Kidney epithelial cell (primary cell): ENCODE measurements around the gene ZNF48. TPM values are rescaled to one million over a fixed set of nuclear protein-coding genes. Genes with fewer than 3 reads are reported as not detected.

Source experiments
- DNase-seq: peaks from one replicate; pipeline ENCODE4 v3.0.0-alpha.2; 2010; ENCODE audit warnings: low read depth
- H3K27me3 ChIP-seq: 2 replicates; pipeline ENCODE4 v1.6.0; 2011; ENCODE audit warnings: low read length; ENCODE audit not compliant: control insufficient read depth, insufficient read depth
- H3K36me3 ChIP-seq: 2 replicates; pipeline ENCODE4 v1.5.1; 2011; ENCODE audit warnings: low read length; ENCODE audit not compliant: control insufficient read depth, insufficient read depth
- H3K4me3 ChIP-seq: 2 replicates; pipeline ENCODE4 v1.5.1; 2011; ENCODE audit warnings: low read depth, mild to moderate bottlenecking, control low read depth, low read length
- total RNA-seq: library from RNA; depleted of rRNA; stranded (reverse); fragments of >200 nt; gene quantifications from 2 replicates; pipeline ENCODE4 v1.2.3, GENCODE V29; 2015
- TF ChIP-seq, protein P1 (sequence below): IDR thresholded peaks from 2 replicates; pipeline ENCODE4 v1.5.1; 2011; ENCODE audit warnings: mild to moderate bottlenecking, moderate library complexity, low read length, control low read depth, inconsistent platforms; ENCODE audit not compliant: insufficient read depth, poor library complexity, severe bottlenecking

The ZNF48 gene
- total RNA-seq, 1 donor from 2014 or later, result 24.4 TPM

- TF ChIP-seq, protein P1, sequence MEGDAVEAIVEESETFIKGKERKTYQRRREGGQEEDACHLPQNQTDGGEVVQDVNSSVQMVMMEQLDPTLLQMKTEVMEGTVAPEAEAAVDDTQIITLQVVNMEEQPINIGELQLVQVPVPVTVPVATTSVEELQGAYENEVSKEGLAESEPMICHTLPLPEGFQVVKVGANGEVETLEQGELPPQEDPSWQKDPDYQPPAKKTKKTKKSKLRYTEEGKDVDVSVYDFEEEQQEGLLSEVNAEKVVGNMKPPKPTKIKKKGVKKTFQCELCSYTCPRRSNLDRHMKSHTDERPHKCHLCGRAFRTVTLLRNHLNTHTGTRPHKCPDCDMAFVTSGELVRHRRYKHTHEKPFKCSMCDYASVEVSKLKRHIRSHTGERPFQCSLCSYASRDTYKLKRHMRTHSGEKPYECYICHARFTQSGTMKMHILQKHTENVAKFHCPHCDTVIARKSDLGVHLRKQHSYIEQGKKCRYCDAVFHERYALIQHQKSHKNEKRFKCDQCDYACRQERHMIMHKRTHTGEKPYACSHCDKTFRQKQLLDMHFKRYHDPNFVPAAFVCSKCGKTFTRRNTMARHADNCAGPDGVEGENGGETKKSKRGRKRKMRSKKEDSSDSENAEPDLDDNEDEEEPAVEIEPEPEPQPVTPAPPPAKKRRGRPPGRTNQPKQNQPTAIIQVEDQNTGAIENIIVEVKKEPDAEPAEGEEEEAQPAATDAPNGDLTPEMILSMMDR, result no peak
- Histone ChIP-seq H3K27me3 (no peaks in the 10 kb centered on the region), H3K36me3 (peaks cover 1% of the 10 kb centered on the region), H3K4me3 (no peak overlapping the region)
- DNase-seq, result no peak
Observed at GRCh38 chr16:30365200-30365599, 30.0 kb upstream of the ZNF48 start.

DNA sequence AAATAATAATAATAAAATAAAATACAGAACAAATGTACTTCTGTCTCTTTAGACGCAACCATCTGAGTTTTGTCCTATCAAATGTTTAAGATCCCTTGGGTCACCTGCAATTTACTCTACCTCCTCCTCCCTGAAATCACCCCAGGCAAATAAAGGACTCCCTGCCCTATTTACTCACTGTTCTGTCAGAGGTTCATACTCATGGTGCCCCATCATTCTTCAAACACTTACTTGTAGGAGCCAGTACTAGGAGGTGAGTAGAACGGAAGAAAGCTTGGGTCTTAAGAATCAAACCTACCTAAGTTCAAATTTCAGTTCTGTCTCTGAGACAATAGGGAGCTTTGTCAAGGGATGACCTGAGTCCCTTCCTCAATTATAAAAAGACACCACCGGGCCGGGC lies 28.7 kb upstream of the ZNF48 start:
- no peak overlapping the region for H3K4me3 ChIP-seq
- H3K27me3 ChIP-seq, result no peaks in the 10 kb centered on the region
- peaks cover 1% of the 10 kb centered on the region for H3K36me3 ChIP-seq
- TF ChIP-seq, protein P1, result no peak
- no peak for DNase-seq

DNA sequence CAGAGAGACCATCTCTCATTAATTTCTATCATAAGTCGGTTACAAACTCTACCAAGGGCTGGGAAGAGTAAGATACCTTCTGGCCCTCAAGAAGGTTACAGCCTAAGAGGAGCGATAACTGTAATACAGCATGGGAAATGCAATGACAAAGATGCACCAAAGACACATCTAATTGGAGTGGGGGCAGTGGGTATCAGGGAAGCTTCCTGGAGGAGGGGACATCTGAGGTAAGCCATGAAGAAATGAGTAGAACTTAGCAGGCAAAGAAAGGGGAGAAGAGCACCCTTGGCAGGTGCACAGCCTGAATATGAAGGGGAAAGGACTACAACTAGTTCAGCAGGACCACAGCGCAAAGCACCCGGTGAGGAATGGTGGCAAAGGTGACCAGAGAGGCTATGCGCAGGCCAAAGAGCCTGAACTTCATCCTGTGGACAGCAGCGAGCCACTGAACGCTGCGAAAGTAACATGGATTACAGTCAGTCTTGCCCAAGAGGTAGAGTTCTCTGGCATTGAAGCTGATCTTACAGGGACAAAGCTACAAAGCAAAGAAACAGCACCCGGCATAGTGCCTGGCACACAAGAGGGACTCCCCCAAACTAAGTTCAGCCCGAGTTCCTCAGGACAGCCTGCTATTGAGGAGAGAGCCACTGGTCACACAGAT lies 27.7 kb upstream of the ZNF48 start:
- TF ChIP-seq, protein P1, result no peak
- Histone ChIP-seq H3K36me3 (peaks cover 1% of the 10 kb centered on the region), H3K4me3 (peak overlapping the region; percentile 78), H3K27me3 (no peaks in the 10 kb centered on the region)
- DNase-seq, result no peak

DNA sequence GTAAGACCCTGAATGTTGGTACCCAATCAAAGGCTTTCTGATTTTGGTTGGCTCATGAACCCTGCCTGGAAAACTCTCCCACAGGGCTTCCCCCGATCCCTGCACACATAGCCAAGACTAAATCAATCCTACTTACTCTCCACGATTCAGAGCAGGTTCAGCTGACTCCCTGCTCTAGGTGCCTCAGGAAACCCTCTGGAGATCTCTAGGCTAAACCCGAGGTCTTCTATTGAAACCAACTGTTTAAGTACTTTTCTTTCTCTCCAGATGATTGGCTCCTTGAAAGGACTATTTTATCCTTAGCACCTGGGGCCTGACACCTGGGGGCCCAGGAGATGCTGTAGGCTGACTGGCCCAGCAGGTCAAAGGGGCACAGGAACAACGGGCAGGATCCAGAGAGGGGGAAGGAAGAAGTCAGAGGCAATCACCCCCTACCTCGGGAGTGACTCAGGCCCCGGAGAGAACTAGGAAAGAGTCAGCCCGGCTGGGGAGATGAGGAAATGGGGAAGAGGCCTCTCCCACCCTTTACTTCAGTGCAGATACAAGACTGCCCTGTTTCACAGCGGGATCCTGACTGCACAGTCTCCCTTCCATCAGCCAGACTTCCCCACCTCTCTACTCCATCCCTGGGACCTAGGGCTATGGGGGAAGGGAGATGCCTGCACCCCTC lies 27.0 kb upstream of the ZNF48 start:
- TF ChIP-seq, protein P1, result no peak
- H3K27me3 ChIP-seq, result no peaks in the 10 kb centered on the region
- H3K4me3 ChIP-seq, result peak overlapping the region; percentile 78
- no peak for DNase-seq
- H3K36me3 ChIP-seq, result peaks cover 1% of the 10 kb centered on the region

- H3K27me3 ChIP-seq, result no peaks in the 10 kb centered on the region
- TF ChIP-seq, protein P1, result no peak
- DNase-seq, result no peak
- peaks cover 1% of the 10 kb centered on the region for H3K36me3 ChIP-seq
- H3K4me3 ChIP-seq, result peak overlapping the region; percentile 78
Observed at GRCh38 chr16:30368792-30369090, 26.5 kb upstream of the ZNF48 start.
